HG02678 (cell line): ENCODE results near the gene CD151.

ENCODE experiments used
- ATAC-seq: cut with Tn5 transposase; IDR thresholded peaks from one replicate; pipeline ENCODE4 v1.9.1; 2021; ENCODE audit warnings: mild to moderate bottlenecking, moderate library complexity; ENCODE audit not compliant: unreplicated experiment

CD151 gene

DNA sequence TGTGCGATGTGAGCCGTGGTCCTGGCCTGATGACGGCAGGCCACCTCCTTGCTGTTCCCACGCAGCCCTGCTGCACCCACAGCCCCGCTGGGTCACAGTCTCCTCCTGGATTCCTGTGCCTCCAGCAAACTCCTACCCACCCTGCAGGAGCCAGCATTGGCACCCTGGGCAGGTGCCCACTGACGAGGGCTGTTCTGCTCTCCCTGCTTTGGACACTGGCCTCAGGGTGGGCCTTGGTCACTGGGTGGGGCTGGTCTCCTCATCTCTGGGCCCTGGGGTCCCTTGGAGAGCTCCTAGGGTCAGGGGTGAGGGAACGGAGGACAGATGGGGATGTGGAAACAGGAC lies 22.6 kb downstream of the CD151 start:
- no peak for ATAC-seq

DNA sequence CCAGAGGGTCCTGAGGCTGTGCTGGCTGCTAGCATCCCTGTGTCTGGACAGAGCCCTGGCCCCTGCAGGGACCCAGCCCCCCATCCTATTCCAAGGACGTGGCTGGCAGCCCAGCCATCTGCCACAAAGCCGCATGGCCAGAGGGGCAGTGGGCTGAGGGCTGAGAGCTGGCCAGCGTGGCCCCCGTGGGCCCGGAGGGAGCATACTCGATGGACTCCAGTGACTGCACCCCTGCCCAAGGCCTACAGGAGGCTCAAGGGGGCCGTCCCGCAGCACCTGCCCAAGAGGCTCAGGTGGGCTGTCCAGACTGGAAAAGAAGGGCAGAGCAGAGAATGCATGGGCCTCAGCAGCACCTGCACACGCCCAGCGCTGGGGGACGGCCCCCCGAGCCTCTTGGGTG lies 23.0 kb downstream of the CD151 start:
- no peak for ATAC-seq

DNA sequence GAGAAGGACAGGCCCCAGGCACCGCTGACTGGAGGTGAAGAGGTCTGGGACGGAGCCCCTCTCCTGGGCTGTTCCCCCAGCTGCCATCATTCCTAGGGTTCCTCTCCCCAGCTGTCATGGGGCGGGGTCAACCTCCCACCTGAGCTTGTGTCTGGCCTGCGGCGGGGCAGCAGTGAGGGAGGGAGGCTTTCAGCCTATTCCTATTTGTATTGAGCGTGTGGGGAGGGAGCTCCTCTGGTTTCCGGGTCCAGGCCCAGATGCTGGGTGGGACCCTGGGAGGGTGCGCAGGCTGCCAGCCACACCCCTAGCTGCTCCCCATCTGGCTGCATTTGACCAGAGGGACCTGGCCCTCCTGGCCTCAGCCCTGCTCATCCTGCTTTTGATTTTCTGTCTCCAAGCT lies 23.6 kb downstream of the CD151 start:
- no peak for ATAC-seq

DNA sequence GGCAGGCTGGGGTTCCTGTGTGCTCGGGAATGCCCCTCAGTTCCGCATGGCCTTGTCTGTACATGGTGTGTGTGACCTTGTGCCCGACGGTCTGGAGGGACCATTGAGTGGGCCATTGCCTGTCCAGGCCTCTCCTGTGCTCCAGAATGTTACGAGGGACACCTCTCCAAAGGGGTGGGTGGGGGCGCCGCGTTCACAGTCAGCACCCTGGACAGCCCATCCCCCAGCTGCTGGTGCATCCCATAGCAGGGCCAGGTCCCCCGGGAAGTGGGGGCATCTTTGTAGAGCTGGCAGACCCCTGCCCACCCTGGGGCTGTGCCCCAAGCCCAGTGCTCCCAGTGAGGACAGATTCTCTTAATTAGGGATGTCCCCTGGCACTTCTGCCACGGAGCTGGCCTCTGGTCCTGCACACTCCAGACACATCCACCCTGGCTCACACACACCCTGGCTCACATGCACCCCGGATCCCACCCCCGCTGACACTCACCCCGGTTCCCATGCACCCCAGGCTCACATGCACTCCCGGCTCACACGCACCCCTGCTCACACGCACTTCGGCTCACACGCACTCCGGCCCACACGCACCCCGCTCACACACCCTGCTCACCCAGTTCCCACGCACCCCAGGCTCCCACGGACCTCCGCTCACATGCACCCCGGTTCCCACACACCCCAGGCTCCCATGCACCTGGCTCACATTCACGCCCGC lies 25.5 kb downstream of the CD151 start:
- ATAC-seq, result no peak

DNA sequence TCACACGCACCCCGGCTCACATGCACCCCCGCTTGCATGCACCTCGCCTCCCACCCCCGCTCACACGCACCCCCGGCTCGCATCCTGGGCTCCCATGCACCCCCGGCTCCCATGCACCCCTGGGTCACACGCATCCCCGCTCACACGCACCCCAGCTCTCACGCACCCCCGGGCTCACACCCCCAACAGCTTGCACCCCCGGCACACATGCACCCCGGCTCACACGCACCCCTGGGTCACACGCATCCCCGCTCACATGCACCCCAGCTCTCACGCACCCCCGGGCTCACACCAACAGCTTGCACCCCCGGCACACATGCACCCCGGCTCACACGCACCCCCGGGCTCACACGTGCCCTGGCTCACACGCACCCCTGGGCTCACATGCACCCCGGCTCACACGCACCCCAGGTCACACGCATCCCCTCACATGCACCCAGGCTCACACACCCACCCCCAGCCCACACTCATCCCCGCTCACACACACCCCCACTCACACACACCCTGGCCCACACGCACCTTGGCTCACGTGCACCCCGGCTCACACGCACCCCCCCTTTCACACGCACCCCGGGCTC lies 26.1 kb downstream of the CD151 start:
- ATAC-seq, result no peak

GRCh38 chr11:859394-860131 lies 26.8 kb downstream of the CD151 start:
- ATAC-seq, result no peak

- ATAC-seq, result no peak
These were observed 27.7 kb downstream of the CD151 start for GRCh38 chr11:860234-861104.

GRCh38 chr11:861105-861479 lies 28.3 kb downstream of the CD151 start:
- no peak for ATAC-seq

- no peak for ATAC-seq
These were observed 29.4 kb downstream of the CD151 start for GRCh38 chr11:862081-862661.

- no peak for ATAC-seq
These were observed 29.9 kb downstream of the CD151 start for GRCh38 chr11:862696-863022.

DNA sequence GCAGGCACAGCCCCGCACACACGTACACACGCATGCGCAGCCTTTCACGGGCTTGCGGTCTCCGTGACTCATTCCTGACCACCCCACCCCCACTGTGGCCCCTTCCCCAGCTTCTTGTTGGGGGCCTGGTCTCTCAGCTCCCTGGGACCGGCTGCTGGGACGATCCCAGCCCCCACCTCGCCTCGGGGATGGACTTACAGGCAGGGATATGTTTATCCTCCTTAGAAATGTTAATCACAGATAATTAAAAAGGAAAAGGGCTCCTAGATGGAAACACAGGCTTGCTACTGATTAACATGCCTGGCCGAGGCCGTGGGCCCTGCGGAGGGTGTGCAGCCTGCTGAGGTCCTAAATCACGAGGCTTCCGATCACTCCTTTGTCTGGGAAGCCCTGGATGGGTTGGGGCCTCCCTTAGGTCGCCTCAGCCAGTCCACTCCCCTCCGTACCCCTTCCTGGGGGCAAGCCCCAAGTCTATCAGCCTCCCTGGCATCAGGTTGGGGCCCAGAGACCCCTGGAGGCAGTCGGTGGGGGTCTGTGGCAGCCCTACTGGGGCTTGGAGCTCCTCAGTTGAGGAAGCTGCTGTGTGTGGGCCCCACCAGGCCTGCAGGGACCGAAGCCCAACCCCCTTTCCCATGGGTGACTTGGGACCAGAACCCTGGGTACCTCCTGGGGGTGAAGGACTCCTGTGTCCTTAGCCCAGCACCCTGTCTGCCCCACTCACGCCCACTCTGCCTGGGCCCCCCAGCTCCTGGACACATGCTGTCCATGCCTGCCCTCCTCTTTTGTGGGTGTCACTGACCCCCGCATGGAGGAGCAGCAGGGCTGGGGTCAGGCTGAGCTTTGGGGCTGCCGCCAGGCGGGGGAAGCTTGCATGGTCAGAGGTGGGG lies 30.5 kb downstream of the CD151 start:
- no peak for ATAC-seq

DNA sequence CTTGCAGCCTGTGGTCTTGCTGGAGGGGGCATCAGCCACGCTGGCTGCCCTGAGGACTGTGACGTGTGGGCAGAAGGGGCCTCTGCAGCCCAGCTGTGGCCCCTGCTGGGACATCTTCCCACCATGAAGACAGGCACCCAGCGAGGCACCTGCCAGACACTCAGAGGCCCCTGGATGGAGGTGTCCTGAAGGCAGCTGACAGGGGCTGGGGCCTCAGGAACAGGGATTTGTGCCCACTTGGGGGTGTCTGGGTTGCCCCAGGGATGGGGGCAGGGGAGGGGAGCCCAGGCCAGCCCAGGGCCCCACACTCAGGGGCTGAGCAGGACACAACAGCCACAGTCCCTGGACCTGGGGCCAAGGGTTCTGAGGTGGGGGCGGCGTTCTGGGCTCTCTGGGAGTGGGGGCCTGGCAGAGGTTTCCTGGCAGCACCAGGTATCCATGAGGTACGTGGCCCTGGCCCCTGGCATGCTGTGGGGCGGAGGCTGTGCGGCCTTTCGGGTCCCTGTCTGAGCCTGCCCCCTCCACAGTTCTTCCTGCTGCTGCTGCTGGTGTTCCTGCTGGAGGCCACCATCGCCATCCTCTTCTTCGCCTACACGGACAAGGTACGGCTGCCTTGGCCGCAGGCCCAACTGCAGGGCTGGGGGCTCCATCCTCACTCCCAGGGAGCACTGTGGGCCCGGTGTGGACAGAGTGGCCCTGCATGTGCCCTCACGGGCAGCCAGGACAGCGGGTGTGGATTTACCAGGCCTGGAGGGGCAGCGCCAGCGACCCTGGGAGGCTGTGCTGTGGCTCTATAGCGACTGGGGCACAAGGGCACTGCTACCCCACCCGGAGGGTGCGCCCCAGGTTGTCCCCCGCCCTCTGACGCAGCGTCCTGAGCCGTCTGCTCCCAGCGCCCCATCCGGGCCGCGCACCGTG lies 31.4 kb downstream of the CD151 start:
- ATAC-seq, result no peak

DNA sequence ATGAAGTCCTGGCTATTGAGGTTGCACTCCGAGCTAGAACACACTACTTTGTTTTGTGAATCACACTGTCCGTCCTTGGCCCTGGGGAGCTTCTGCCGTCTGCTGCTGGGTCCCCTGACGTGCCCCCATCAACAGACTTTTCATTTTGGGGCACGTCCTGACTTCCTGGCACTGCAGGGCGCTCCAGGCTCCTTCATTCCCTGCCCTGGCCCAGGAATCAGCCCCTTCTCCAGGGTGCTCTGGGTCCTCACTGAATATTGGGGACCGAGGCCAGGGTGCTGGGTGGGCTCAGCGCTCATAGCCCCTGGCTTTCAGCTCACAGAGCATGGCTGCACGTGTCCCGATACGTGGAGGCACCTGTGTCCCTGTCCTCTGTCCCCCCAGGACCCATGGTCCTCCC lies 32.1 kb downstream of the CD151 start:
- ATAC-seq, result no peak

DNA sequence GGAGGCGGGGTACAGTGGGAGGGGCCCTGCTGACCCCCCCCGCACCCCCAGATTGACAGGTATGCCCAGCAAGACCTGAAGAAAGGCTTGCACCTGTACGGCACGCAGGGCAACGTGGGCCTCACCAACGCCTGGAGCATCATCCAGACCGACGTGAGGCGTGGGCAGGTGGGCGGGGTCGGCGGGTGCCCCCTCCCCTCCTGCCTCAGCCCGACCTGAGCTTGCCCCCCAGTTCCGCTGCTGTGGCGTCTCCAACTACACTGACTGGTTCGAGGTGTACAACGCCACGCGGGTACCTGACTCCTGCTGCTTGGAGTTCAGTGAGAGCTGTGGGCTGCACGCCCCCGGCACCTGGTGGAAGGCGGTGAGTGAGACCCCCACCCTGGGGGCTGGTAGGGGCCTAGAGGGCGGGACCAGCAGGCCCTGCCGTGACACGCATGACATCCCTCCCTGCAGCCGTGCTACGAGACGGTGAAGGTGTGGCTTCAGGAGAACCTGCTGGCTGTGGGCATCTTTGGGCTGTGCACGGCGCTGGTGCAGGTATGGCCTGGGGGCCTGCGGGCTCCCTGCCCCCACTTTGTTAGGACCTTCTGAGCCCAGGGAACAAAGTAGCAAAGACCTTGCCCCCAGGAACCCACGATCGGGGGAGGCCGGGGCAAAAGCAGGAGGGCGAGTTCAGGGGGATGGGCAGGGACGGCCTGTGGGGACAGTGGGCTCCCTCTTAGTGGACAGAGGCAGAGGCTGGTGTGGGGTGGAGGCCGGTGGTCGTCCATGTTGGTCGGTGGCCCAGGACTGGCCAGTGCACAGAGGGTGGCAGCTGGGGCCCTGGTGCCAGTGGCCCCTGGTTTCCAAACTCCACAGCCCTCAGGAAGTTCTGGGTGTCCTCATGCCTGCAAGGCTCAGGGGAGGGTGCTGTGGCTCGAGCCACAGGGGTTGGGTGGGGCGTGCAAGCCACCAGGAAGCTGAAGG lies 33.0 kb downstream of the CD151 start:
- no peak for ATAC-seq

- ATAC-seq, result no peak
These were observed 33.7 kb downstream of the CD151 start for GRCh38 chr11:866481-866880.

- ATAC-seq, result no peak
These were observed 35.2 kb downstream of the CD151 start for GRCh38 chr11:867856-868358.

- no peak for ATAC-seq
These were observed 35.6 kb downstream of the CD151 start for GRCh38 chr11:868394-868793.

GRCh38 chr11:868802-869201 lies 36.0 kb downstream of the CD151 start:
- no peak for ATAC-seq
